Measurements from ENCODE around the gene RAD23B. TPM values are rescaled to one million over a fixed set of nuclear protein-coding genes. Genes with fewer than 3 reads are reported as not detected.

The RAD23B gene
- total and polyA plus RNA-seq, 2 of the 13 experiments (the other 11 are each of a cell fraction or from before 2014, with no cell fraction given): 133 to 156 TPM

DNA sequence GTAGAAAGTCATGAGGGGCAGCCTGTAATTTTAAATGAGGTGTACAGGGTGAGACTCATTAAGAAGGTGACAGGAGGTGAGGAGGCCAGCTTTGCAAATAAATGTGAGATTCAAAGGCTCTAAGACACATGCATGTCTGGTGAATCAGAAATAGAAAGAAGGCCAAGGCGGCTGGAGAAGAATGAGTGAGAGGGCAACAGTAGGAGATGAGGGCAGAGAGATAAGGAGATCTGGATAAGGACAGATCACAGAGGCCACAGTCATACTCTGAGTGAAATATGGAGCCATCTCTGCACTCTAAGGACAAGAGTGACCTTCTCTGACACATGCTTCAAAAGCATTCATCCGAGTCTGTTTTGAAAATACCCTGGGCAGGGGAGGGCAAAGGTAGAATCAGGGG lies 90.7 kb downstream of the RAD23B start:
- Histone ChIP-seq H3K27me3 (ENCODE audit: control insufficient read depth in 1 of 2, insufficient read depth in 2 of 2, low read length in 2 of 2) (no peaks in the 10 kb centered on the region), H3K9ac (ENCODE audit: insufficient read depth, low read depth, low read length) (no peak overlapping the region), H3K36me3 (replicated peaks in 1 of 2; ENCODE audit: control insufficient read depth in 1 of 2, insufficient read depth in 2 of 2, low read length in 2 of 2) (no peaks in the 10 kb centered on the region), H3K4me3 (replicated peaks in 1 of 3; ENCODE audit: insufficient read depth in 1 of 3, low read depth in 2 of 3, low read length in 3 of 3) (no peak overlapping the region), H3K4me1 (ENCODE audit: insufficient read depth, low read length) (peaks cover 5% of the 10 kb centered on the region), H3K79me2 (ENCODE audit: insufficient read depth, low read length) (no peaks in the 10 kb centered on the region), H3K27ac (ENCODE audit: extremely low read length, insufficient read depth, low read length) (no peak overlapping the region), H3K4me2 (ENCODE audit: low read depth, low read length) (no peak overlapping the region), H3K9me3 (ENCODE audit: low read length) (no peaks in the 10 kb centered on the region), H2AFZ (ENCODE audit: low read length) (no peak overlapping the region), H4K20me1 (ENCODE audit: insufficient read depth, low read length) (no peaks in the 10 kb centered on the region)
- DNase-seq (ENCODE audit: low spot score) (no peak), ATAC-seq (no peak), FAIRE-seq (no peak)
- in situ Hi-C loops (cut with HindIII; ENCODE audit: extremely low pct_ligation_motif_present, low pct_unique_long_range_greater_than_20kb) (no loop called here), intact Hi-C loops (cut with micrococcal nuclease; ENCODE audit: unreplicated experiment) (no loop called here)
- ChIA-PET CTCF (ENCODE audit: low intra/inter-chr PET ratio, low total read pairs) (no interaction called here), POLR2A (no interaction called here)
- BruUV-seq (replicated peaks): no TSS peak
- 2% methylated on average over 2 of the region's 2 CpGs for WGBS (ENCODE audit: low lambda C conversion rate)
- TF ChIP-seq, protein P1, sequence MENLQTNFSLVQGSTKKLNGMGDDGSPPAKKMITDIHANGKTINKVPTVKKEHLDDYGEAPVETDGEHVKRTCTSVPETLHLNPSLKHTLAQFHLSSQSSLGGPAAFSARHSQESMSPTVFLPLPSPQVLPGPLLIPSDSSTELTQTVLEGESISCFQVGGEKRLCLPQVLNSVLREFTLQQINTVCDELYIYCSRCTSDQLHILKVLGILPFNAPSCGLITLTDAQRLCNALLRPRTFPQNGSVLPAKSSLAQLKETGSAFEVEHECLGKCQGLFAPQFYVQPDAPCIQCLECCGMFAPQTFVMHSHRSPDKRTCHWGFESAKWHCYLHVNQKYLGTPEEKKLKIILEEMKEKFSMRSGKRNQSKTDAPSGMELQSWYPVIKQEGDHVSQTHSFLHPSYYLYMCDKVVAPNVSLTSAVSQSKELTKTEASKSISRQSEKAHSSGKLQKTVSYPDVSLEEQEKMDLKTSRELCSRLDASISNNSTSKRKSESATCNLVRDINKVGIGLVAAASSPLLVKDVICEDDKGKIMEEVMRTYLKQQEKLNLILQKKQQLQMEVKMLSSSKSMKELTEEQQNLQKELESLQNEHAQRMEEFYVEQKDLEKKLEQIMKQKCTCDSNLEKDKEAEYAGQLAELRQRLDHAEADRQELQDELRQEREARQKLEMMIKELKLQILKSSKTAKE (CRISPR knock-in tag; IDR thresholded peaks at IDR 0.05; ENCODE audit: borderline replicate concordance): no peak
- TF ChIP-seq, protein P2, sequence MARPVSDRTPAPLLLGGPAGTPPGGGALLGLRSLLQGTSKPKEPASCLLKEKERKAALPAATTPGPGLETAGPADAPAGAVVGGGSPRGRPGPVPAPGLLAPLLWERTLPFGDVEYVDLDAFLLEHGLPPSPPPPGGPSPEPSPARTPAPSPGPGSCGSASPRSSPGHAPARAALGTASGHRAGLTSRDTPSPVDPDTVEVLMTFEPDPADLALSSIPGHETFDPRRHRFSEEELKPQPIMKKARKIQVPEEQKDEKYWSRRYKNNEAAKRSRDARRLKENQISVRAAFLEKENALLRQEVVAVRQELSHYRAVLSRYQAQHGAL (CRISPR knock-in tag; IDR thresholded peaks at IDR 0.05; ENCODE audit: not compliant biosample characterization): no peak
- TF ChIP-seq ELF4 (CRISPR knock-in tag; IDR thresholded peaks at IDR 0.05; ENCODE audit: borderline replicate concordance): no peak
- no peak for TF ChIP-seq JUN (CRISPR knock-in tag; IDR thresholded peaks at IDR 0.05)
- no peak for TF ChIP-seq NFE2 (CRISPR knock-in tag; IDR thresholded peaks at IDR 0.05)
- TF ChIP-seq, protein P3, sequence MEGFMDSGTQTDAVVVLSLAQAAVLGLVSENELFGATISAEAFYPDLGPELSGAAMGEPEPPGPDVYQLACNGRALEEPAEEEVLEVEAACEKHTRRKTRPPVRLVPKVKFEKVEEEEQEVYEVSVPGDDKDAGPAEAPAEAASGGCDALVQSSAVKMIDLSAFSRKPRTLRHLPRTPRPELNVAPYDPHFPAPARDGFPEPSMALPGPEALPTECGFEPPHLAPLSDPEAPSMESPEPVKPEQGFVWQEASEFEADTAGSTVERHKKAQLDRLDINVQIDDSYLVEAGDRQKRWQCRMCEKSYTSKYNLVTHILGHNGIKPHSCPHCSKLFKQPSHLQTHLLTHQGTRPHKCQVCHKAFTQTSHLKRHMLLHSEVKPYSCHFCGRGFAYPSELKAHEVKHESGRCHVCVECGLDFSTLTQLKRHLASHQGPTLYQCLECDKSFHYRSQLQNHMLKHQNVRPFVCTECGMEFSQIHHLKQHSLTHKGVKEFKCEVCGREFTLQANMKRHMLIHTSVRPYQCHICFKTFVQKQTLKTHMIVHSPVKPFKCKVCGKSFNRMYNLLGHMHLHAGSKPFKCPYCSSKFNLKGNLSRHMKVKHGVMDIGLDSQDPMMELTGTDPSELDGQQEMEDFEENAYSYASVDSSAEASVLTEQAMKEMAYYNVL (CRISPR knock-in tag; IDR thresholded peaks at IDR 0.05; ENCODE audit: borderline replicate concordance): no peak
- TF ChIP-seq, protein P4, sequence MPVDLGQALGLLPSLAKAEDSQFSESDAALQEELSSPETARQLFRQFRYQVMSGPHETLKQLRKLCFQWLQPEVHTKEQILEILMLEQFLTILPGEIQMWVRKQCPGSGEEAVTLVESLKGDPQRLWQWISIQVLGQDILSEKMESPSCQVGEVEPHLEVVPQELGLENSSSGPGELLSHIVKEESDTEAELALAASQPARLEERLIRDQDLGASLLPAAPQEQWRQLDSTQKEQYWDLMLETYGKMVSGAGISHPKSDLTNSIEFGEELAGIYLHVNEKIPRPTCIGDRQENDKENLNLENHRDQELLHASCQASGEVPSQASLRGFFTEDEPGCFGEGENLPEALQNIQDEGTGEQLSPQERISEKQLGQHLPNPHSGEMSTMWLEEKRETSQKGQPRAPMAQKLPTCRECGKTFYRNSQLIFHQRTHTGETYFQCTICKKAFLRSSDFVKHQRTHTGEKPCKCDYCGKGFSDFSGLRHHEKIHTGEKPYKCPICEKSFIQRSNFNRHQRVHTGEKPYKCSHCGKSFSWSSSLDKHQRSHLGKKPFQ (CRISPR knock-in tag; IDR thresholded peaks at IDR 0.05; ENCODE audit: insufficient replicate concordance): no peak
- TF ChIP-seq, protein P5, sequence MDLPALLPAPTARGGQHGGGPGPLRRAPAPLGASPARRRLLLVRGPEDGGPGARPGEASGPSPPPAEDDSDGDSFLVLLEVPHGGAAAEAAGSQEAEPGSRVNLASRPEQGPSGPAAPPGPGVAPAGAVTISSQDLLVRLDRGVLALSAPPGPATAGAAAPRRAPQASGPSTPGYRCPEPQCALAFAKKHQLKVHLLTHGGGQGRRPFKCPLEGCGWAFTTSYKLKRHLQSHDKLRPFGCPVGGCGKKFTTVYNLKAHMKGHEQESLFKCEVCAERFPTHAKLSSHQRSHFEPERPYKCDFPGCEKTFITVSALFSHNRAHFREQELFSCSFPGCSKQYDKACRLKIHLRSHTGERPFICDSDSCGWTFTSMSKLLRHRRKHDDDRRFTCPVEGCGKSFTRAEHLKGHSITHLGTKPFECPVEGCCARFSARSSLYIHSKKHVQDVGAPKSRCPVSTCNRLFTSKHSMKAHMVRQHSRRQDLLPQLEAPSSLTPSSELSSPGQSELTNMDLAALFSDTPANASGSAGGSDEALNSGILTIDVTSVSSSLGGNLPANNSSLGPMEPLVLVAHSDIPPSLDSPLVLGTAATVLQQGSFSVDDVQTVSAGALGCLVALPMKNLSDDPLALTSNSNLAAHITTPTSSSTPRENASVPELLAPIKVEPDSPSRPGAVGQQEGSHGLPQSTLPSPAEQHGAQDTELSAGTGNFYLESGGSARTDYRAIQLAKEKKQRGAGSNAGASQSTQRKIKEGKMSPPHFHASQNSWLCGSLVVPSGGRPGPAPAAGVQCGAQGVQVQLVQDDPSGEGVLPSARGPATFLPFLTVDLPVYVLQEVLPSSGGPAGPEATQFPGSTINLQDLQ (CRISPR knock-in tag; IDR thresholded peaks at IDR 0.05): no peak
- TF ChIP-seq NONO (IDR thresholded peaks at IDR 0.05): no peak
- TF ChIP-seq NONO (CRISPR knock-in tag; conservative IDR thresholded peaks at IDR 0.05): no peak

All from HepG2 (cell line).